ENCODE data around the gene SIM2. TPM values are rescaled to one million over a fixed set of nuclear protein-coding genes. Genes with fewer than 3 reads are reported as not detected.

Gene SIM2
- total RNA-seq, 2 experiments from 2014 or later: not detected

GRCh38 chr21:36705679-36706481 is 7.0 kb downstream of the SIM2 start:
- Histone ChIP-seq H3K9me3 (ENCODE audit: low read length) (no peaks in the 10 kb centered on the region), H3K27ac (ENCODE audit: low read depth, low read length, poor library complexity, severe bottlenecking) (no peak overlapping the region), H3K4me2 (ENCODE audit: low read length) (no peak overlapping the region), H3K4me1 (ENCODE audit: insufficient read depth, low read length, poor library complexity, severe bottlenecking) (no peaks in the 10 kb centered on the region), H3K79me2 (ENCODE audit: insufficient read depth, low read depth, low read length) (no peaks in the 10 kb centered on the region), H4K20me1 (ENCODE audit: insufficient read depth, low read length) (no peaks in the 10 kb centered on the region), H3K9me2 (ENCODE audit: insufficient read depth, low read length) (no peaks in the 10 kb centered on the region), H3K4me3 (ENCODE audit: low read depth, low read length, poor library complexity, severe bottlenecking) (no peak overlapping the region), H2AFZ (ENCODE audit: low read length) (no peak overlapping the region), H3K36me3 (ENCODE audit: insufficient read depth, low read length) (no peaks in the 10 kb centered on the region)
- intact Hi-C loops (cut with micrococcal nuclease; ENCODE audit: unreplicated experiment): no loop called here
- ChIA-PET POLR2A (no interaction called here), CTCF (ENCODE audit: unreplicated experiment) (no interaction called here)
- no peak for DNase-seq (ENCODE audit: low spot score)
- no TSS peak for BruUV-seq (replicated peaks)
- no peak for TF ChIP-seq EZH2phosphoT487 (IDR thresholded peaks at IDR 0.05; ENCODE audit: borderline replicate concordance, low read depth, low read length)
- no peak; the same call in 1 of the 2 replicates for TF ChIP-seq CTCF (conservative IDR thresholded peaks at IDR 0.05; ENCODE audit: low read length)

- no peaks in the 10 kb centered on the region for H4K20me1 ChIP-seq (ENCODE audit: insufficient read depth, low read length)
- DNase-seq (ENCODE audit: low spot score): no peak
- no peaks in the 10 kb centered on the region for H3K4me1 ChIP-seq (ENCODE audit: insufficient read depth, low read length, poor library complexity, severe bottlenecking)
- H3K9me3 ChIP-seq (ENCODE audit: low read length): no peaks in the 10 kb centered on the region
- ChIA-PET POLR2A (no interaction called here), CTCF (ENCODE audit: unreplicated experiment) (no interaction called here)
- no peak overlapping the region for H2AFZ ChIP-seq (ENCODE audit: low read length)
- no peak overlapping the region for H3K4me2 ChIP-seq (ENCODE audit: low read length)
- no peak overlapping the region for H3K27ac ChIP-seq (ENCODE audit: low read depth, low read length, poor library complexity, severe bottlenecking)
- no peaks in the 10 kb centered on the region for H3K9me2 ChIP-seq (ENCODE audit: insufficient read depth, low read length)
- no peaks in the 10 kb centered on the region for H3K79me2 ChIP-seq (ENCODE audit: insufficient read depth, low read depth, low read length)
- H3K36me3 ChIP-seq (ENCODE audit: insufficient read depth, low read length): no peaks in the 10 kb centered on the region
- H3K4me3 ChIP-seq (ENCODE audit: low read depth, low read length, poor library complexity, severe bottlenecking): no peak overlapping the region
- BruUV-seq (replicated peaks): no TSS peak
- TF ChIP-seq CTCF (conservative IDR thresholded peaks at IDR 0.05; ENCODE audit: low read length) (no peak), EZH2phosphoT487 (IDR thresholded peaks at IDR 0.05; ENCODE audit: borderline replicate concordance, low read depth, low read length) (no peak)
- intact Hi-C loops (cut with micrococcal nuclease; ENCODE audit: unreplicated experiment): no loop called here
These were observed 7.6 kb downstream of the SIM2 start for GRCh38 chr21:36706482-36706852.

GRCh38 chr21:36706951-36707762 is 8.2 kb downstream of the SIM2 start:
- Histone ChIP-seq H2AFZ (ENCODE audit: low read length) (no peak overlapping the region), H3K27ac (ENCODE audit: low read depth, low read length, poor library complexity, severe bottlenecking) (no peak overlapping the region), H3K9me2 (ENCODE audit: insufficient read depth, low read length) (no peaks in the 10 kb centered on the region), H3K4me1 (ENCODE audit: insufficient read depth, low read length, poor library complexity, severe bottlenecking) (no peaks in the 10 kb centered on the region), H3K36me3 (ENCODE audit: insufficient read depth, low read length) (no peaks in the 10 kb centered on the region), H3K9me3 (ENCODE audit: low read length) (no peaks in the 10 kb centered on the region), H3K4me3 (ENCODE audit: low read depth, low read length, poor library complexity, severe bottlenecking) (no peak overlapping the region), H3K79me2 (ENCODE audit: insufficient read depth, low read depth, low read length) (no peaks in the 10 kb centered on the region), H3K4me2 (ENCODE audit: low read length) (no peak overlapping the region), H4K20me1 (ENCODE audit: insufficient read depth, low read length) (no peaks in the 10 kb centered on the region)
- no TSS peak for BruUV-seq (replicated peaks)
- ChIA-PET POLR2A (no interaction called here), CTCF (ENCODE audit: unreplicated experiment) (no interaction called here)
- intact Hi-C loops (cut with micrococcal nuclease; ENCODE audit: unreplicated experiment): no loop called here
- TF ChIP-seq CTCF (conservative IDR thresholded peaks at IDR 0.05; ENCODE audit: low read length) (no peak), EZH2phosphoT487 (IDR thresholded peaks at IDR 0.05; ENCODE audit: borderline replicate concordance, low read depth, low read length) (no peak)
- DNase-seq (ENCODE audit: low spot score): no peak

All from OCI-LY7 (cell line).